ENCODE measurements around the gene MED13L. TPM values are rescaled to one million over a fixed set of nuclear protein-coding genes. Genes with fewer than 3 reads are reported as not detected.

The MED13L gene
- total RNA-seq, 4 donors from 2014 or later = 168 to 349 (median 246) TPM

- H3K27ac ChIP-seq = no peak overlapping the region
- peaks cover 26 to 46% of the 10 kb centered on the region in 2 donors for H3K4me1 ChIP-seq
- 93 to 98% methylated on average over 8 of the region's 8 CpGs for WGBS, 2 donors
- intact Hi-C loops (cut with DNase I) = no loop called here
- no peak for DNase-seq
- TF ChIP-seq, protein P1, sequence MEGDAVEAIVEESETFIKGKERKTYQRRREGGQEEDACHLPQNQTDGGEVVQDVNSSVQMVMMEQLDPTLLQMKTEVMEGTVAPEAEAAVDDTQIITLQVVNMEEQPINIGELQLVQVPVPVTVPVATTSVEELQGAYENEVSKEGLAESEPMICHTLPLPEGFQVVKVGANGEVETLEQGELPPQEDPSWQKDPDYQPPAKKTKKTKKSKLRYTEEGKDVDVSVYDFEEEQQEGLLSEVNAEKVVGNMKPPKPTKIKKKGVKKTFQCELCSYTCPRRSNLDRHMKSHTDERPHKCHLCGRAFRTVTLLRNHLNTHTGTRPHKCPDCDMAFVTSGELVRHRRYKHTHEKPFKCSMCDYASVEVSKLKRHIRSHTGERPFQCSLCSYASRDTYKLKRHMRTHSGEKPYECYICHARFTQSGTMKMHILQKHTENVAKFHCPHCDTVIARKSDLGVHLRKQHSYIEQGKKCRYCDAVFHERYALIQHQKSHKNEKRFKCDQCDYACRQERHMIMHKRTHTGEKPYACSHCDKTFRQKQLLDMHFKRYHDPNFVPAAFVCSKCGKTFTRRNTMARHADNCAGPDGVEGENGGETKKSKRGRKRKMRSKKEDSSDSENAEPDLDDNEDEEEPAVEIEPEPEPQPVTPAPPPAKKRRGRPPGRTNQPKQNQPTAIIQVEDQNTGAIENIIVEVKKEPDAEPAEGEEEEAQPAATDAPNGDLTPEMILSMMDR (IDR thresholded peaks at IDR 0.05) = no peak
- no peak for TF ChIP-seq POLR2A (IDR thresholded peaks at IDR 0.05)
- H3K27me3 ChIP-seq = no peaks in the 10 kb centered on the region
- no peak overlapping the region for H3K4me3 ChIP-seq (replicated peaks in 1 of 3)
- no peaks in the 10 kb centered on the region for H3K9me3 ChIP-seq
- no peaks in the 10 kb centered on the region for H3K36me3 ChIP-seq
Measured at GRCh38 chr12:116146386-116146785, 131.1 kb downstream of the MED13L start.

DNA sequence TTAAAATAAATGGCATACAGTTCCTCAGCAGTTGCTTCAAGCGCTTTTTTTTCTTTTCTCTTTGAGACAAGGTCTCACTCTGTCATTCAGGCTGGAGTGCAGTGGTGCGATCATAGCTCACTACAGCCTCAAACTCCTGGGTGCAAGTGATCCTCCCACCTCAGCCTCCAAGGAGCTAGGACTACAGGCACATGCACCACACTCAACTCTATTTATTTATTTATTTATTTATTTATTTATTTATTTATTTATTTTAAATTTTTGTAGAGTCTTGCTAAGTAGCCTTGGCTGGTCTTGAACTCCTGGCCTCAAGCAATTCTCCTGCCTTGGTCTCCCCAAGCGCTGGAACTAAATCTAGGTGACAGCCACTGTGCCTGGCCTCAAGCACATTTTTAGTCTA lies 132.0 kb downstream of the MED13L start:
- Histone ChIP-seq H3K27me3 (no peaks in the 10 kb centered on the region), H3K9me3 (no peaks in the 10 kb centered on the region), H3K4me3 (replicated peaks in 1 of 3) (no peak overlapping the region), H3K36me3 (no peaks in the 10 kb centered on the region), H3K4me1 (peaks cover 30 to 48% of the 10 kb centered on the region in 2 donors), H3K27ac (no peak overlapping the region)
- intact Hi-C loops (cut with DNase I) = no loop called here
- TF ChIP-seq, protein P1 (IDR thresholded peaks at IDR 0.05) = no peak
- no peak for TF ChIP-seq POLR2A (IDR thresholded peaks at IDR 0.05)
- no peak for DNase-seq
- WGBS, 2 donors = 98 to 99% methylated on average over 3 of the region's 3 CpGs

GRCh38 chr12:116144384-116144783 lies 133.1 kb downstream of the MED13L start:
- intact Hi-C loops (cut with DNase I) = no loop called here

DNA sequence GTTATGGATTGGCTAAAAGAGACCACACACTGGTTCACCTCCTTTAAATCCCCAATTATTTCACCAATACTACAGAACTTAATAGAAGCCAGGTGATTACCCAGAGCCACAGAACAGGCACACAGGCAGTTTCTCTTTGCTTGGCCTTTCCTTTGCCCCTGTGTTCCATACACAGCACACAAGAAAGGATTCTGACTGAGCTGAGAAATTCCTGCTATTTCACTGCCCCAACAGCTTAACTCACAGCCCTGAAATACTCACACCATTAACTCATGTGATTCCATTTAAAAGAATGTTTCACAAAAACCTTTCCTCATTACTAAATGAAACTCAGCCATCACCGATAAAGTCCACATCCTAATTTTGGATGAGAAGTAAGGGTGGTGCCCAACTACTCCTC lies 133.6 kb downstream of the MED13L start:
- intact Hi-C loops (cut with DNase I) = no loop called here
- no peak for DNase-seq
- peak overlapping the region in 2 of 3 donors; percentile 32 to 41 for H3K27ac ChIP-seq
- H3K9me3 ChIP-seq = no peaks in the 10 kb centered on the region
- TF ChIP-seq, protein P1 (IDR thresholded peaks at IDR 0.05) = no peak
- no peak for TF ChIP-seq POLR2A (IDR thresholded peaks at IDR 0.05)
- no peak overlapping the region for H3K4me3 ChIP-seq (replicated peaks in 1 of 3)
- no peaks in the 10 kb centered on the region for H3K36me3 ChIP-seq
- no peaks in the 10 kb centered on the region for H3K27me3 ChIP-seq
- peaks cover 24 to 38% of the 10 kb centered on the region in 2 donors for H3K4me1 ChIP-seq
- WGBS, 2 donors = 62 to 73% methylated on average over 1 of the region's 1 CpG

More at GRCh38 chr12:116144384-116144783, 133.1 kb downstream of the MED13L start:
- no peak overlapping the region for H3K4me3 ChIP-seq (replicated peaks in 1 of 3)
- H3K27me3 ChIP-seq = no peaks in the 10 kb centered on the region
- 76 to 78% methylated on average over 1 of the region's 1 CpG for WGBS, 2 donors
- no peak for DNase-seq
- peaks cover 27 to 43% of the 10 kb centered on the region in 2 donors for H3K4me1 ChIP-seq
- H3K9me3 ChIP-seq = no peaks in the 10 kb centered on the region
- peak overlapping the region in 1 of 3 donors; percentile 32 for H3K27ac ChIP-seq
- no peaks in the 10 kb centered on the region for H3K36me3 ChIP-seq
- TF ChIP-seq, protein P1 (IDR thresholded peaks at IDR 0.05) = no peak
- no peak for TF ChIP-seq POLR2A (IDR thresholded peaks at IDR 0.05)

- Histone ChIP-seq H3K9me3 (no peaks in the 10 kb centered on the region), H3K27ac (peak overlapping the region in 2 of 3 donors; percentile 32 to 41), H3K4me3 (replicated peaks in 1 of 3) (no peak overlapping the region), H3K27me3 (no peaks in the 10 kb centered on the region), H3K4me1 (peaks cover 21 to 34% of the 10 kb centered on the region in 2 donors), H3K36me3 (no peaks in the 10 kb centered on the region)
- intact Hi-C loops (cut with DNase I) = no loop called here
- no peak for TF ChIP-seq POLR2A (IDR thresholded peaks at IDR 0.05)
- TF ChIP-seq, protein P1 (IDR thresholded peaks at IDR 0.05) = no peak
- WGBS, 2 donors = 63 to 69% methylated on average over 9 of the region's 9 CpGs
- DNase-seq = no peak
Measured at GRCh38 chr12:116142936-116143898, 134.3 kb downstream of the MED13L start.

All from thyroid gland (tissue), 4 donors.